ENCODE data around the gene IQCE. TPM values are rescaled to one million over a fixed set of nuclear protein-coding genes. Genes with fewer than 3 reads are reported as not detected.

Gene IQCE
- total RNA-seq, 1 donor from 2014 or later: 32.0 TPM

- H3K4me3 ChIP-seq: no peak overlapping the region
- peaks cover 79% of the 10 kb centered on the region for H3K4me1 ChIP-seq
- no peaks in the 10 kb centered on the region for H3K27me3 ChIP-seq (ENCODE audit: low read depth)
- intact Hi-C loops (cut with DNase I): no loop called here
- no peaks in the 10 kb centered on the region for H3K9me3 ChIP-seq
- ATAC-seq: no peak
- no peak for TF ChIP-seq CTCF (IDR thresholded peaks at IDR 0.05)
- H3K27ac ChIP-seq: no peak overlapping the region
- no peaks in the 10 kb centered on the region for H3K36me3 ChIP-seq
- no peak for DNase-seq
Measured at GRCh38 chr7:2635148-2635668, 76.4 kb downstream of the IQCE start.

GRCh38 chr7:2635810-2636701 lies 77.3 kb downstream of the IQCE start:
- peak; percentile 72 for DNase-seq
- no peaks in the 10 kb centered on the region for H3K9me3 ChIP-seq
- ATAC-seq: no peak
- intact Hi-C loops (cut with DNase I): no loop called here
- no peak overlapping the region for H3K27ac ChIP-seq
- TF ChIP-seq CTCF (IDR thresholded peaks at IDR 0.05): no peak
- peaks cover 85% of the 10 kb centered on the region for H3K4me1 ChIP-seq
- H3K4me3 ChIP-seq: no peak overlapping the region
- H3K27me3 ChIP-seq (ENCODE audit: low read depth): no peaks in the 10 kb centered on the region
- H3K36me3 ChIP-seq: no peaks in the 10 kb centered on the region

GRCh38 chr7:2637066-2637471 lies 78.3 kb downstream of the IQCE start:
- intact Hi-C loops (cut with DNase I): no loop called here
- peak overlapping the region; percentile 56 for H3K27ac ChIP-seq
- no peak overlapping the region for H3K4me3 ChIP-seq
- H3K9me3 ChIP-seq: no peaks in the 10 kb centered on the region
- no peak for DNase-seq
- no peak for TF ChIP-seq CTCF (IDR thresholded peaks at IDR 0.05)
- H3K4me1 ChIP-seq: peaks cover 93% of the 10 kb centered on the region
- no peak for ATAC-seq
- no peaks in the 10 kb centered on the region for H3K36me3 ChIP-seq
- no peaks in the 10 kb centered on the region for H3K27me3 ChIP-seq (ENCODE audit: low read depth)

- no peak for TF ChIP-seq CTCF (IDR thresholded peaks at IDR 0.05)
- Histone ChIP-seq H3K4me3 (peak overlapping the region; percentile 11), H3K27ac (peak overlapping the region; percentile 71), H3K27me3 (ENCODE audit: low read depth) (no peaks in the 10 kb centered on the region), H3K9me3 (no peaks in the 10 kb centered on the region), H3K36me3 (no peaks in the 10 kb centered on the region), H3K4me1 (peaks cover 94% of the 10 kb centered on the region)
- ATAC-seq: peak; percentile 6 to 16
- intact Hi-C loops (cut with DNase I): no loop called here
- DNase-seq: peak; percentile 86
Measured at GRCh38 chr7:2637505-2638223, 78.9 kb downstream of the IQCE start.

GRCh38 chr7:2638224-2638991 lies 79.6 kb downstream of the IQCE start:
- TF ChIP-seq CTCF (IDR thresholded peaks at IDR 0.05): no peak
- DNase-seq (no peak), ATAC-seq (no peak)
- Histone ChIP-seq H3K9me3 (no peaks in the 10 kb centered on the region), H3K36me3 (no peaks in the 10 kb centered on the region), H3K4me1 (peaks cover 89% of the 10 kb centered on the region), H3K4me3 (no peak overlapping the region), H3K27me3 (ENCODE audit: low read depth) (no peaks in the 10 kb centered on the region), H3K27ac (peak overlapping the region; percentile 71)
- intact Hi-C loops (cut with DNase I): no loop called here
